Psoas muscle (tissue), 8 donors: ENCODE measurements around the gene LPGAT1. TPM values are rescaled to one million over a fixed set of nuclear protein-coding genes. Genes with fewer than 3 reads are reported as not detected.
"Not testable (repeated sequence)": the region's sequence is repeated elsewhere in the genome, so short reads cannot be mapped to it uniquely, and the experiment has no call there.

Experiments
- ATAC-seq, 4 donors: fragments of 200-7000 bp; cut with Tn5 transposase; one replicate each; pipeline ENCODE4 v1.9.1; 2020; ENCODE audit warnings: moderate library complexity in 3 of 4, mild to moderate bottlenecking in 2 of 4
- DNase-seq, 2 donors: peaks; one replicate each; pipeline ENCODE4 v3.0.0-alpha.2; 2020
- H3K27ac ChIP-seq: fragments of 200-600 bp; one replicate; pipeline ENCODE4 v1.8.0; 2022
- H3K27me3 ChIP-seq, 3 donors: fragments of 200-600 bp in 1 of 3; one replicate each; pipeline versions ENCODE4 v1.6.1 to v1.8.0; 2013 to 2022; ENCODE audit warnings: low read length in 2 of 3, mild to moderate bottlenecking in 2 of 3, moderate library complexity in 1 of 3; ENCODE audit not compliant: insufficient read depth in 3 of 3
- H3K36me3 ChIP-seq, 2 donors: fragments of 200-600 bp in 1 of 2; one replicate each; pipeline versions ENCODE4 v1.6.1 to v1.8.0; 2013 to 2022; ENCODE audit warnings: low read depth in 1 of 2, mild to moderate bottlenecking in 1 of 2, moderate library complexity in 1 of 2; ENCODE audit not compliant: insufficient read depth in 1 of 2
- H3K4me1 ChIP-seq: fragments of 200-600 bp; one replicate; pipeline ENCODE4 v1.8.0; 2022
- H3K4me3 ChIP-seq: fragments of 200-600 bp; one replicate; pipeline ENCODE4 v1.8.0; 2022; ENCODE audit warnings: mild to moderate bottlenecking
- H3K9me3 ChIP-seq: fragments of 200-600 bp; one replicate; pipeline ENCODE4 v1.8.0; 2022
- CTCF ChIP-seq: fragments of 200-600 bp; IDR thresholded peaks from one replicate; pipeline ENCODE4 v1.8.0; 2022; ENCODE audit warnings: antibody characterized with exemption
- WGBS, 3 donors: extraction: QIAGEN DNeasy Blood & Tissue Kit; methylation state at CpG; one replicate each; pipeline versions ENCODE4 v1.1.6 to v1.1.7; 2013; 5-methylcytosine and 5-hydroxymethylcytosine counted together
- intact Hi-C, 2 donors: fragments of 100-400 bp; cut with DNase I; formaldehyde crosslinking; loops; one replicate each; pipeline versions ENCODE4 v1.11.0 to v1.14.2; 2022
- polyA plus RNA-seq, 3 donors: library from polyadenylated mRNA; stranded (reverse); fragments of 200-250 nt; gene quantifications; one replicate each; pipeline ENCODE4 v1.2.3, GENCODE V29; 2013
- total RNA-seq, 4 donors: library from RNA; stranded (reverse); fragmentation: NEBNext Ultra II Directional in 2 of 4; extraction: Animal tissue kit (Norgen Biotek cat#: 25700) in 2 of 4; gene quantifications; one replicate each; pipeline versions ENCODE4 v1.2.1 to v1.2.4, GENCODE V29; 2021 to 2023
- donor health status: healthy with polysubstance abuse.
- donor health status: DM: no; HTN: no; CAD: no; lungs with moderate emphysema.
- donor health status: Bipolar disorder and iron deficiency.
- donor health status: healthy.
- donor health status: DM: yes; HTN: yes; CAD: no.
- donor health status: DM: no; HTN: no; CAD: no.
- donor health status: DM: no; HTN: no; CAD: no.
- donor health status: DM: yes; HTN: yes; CAD: no.

Gene LPGAT1
- total and polyA plus RNA-seq, 7 donors: 6.2 to 26.2 (median 19.3) TPM

GRCh38 chr1:211726467-211726995, 104.0 kb downstream of the LPGAT1 start:
- H3K4me1 ChIP-seq: no peaks in the 10 kb centered on the region
- intact Hi-C loops: no loop called here
- WGBS, 3 donors: 37 to 42% (median 37%) methylated on average over 4 of the region's 4 CpGs
- TF ChIP-seq CTCF: no peak
- no peak overlapping the region for H3K27ac ChIP-seq
- H3K9me3 ChIP-seq: no peaks in the 10 kb centered on the region
- no peak for DNase-seq
- no peaks in the 10 kb centered on the region for H3K27me3 ChIP-seq
- H3K36me3 ChIP-seq: no peaks in the 10 kb centered on the region
- ATAC-seq: no peak
- H3K4me3 ChIP-seq: no peak overlapping the region

GRCh38 chr1:211724687-211725196, 105.8 kb downstream of the LPGAT1 start:
- TF ChIP-seq CTCF: no peak
- no peaks in the 10 kb centered on the region for H3K9me3 ChIP-seq
- H3K36me3 ChIP-seq: no peaks in the 10 kb centered on the region
- WGBS, 3 donors: 19 to 30% (median 26%) methylated on average over 11 of the region's 11 CpGs
- DNase-seq: no peak
- no peaks in the 10 kb centered on the region for H3K27me3 ChIP-seq
- no peaks in the 10 kb centered on the region for H3K4me1 ChIP-seq
- no peak overlapping the region for H3K4me3 ChIP-seq
- no peak for ATAC-seq
- no peak overlapping the region for H3K27ac ChIP-seq
- intact Hi-C loops: no loop called here

- no peak overlapping the region for H3K27ac ChIP-seq
- intact Hi-C loops: no loop called here
- H3K36me3 ChIP-seq: no peaks in the 10 kb centered on the region
- ATAC-seq (no peak), DNase-seq (no peak)
- no peak overlapping the region for H3K4me3 ChIP-seq
- WGBS, 3 donors: 89 to 90% (median 89%) methylated on average over 5 of the region's 5 CpGs
- no peaks in the 10 kb centered on the region for H3K4me1 ChIP-seq
- no peaks in the 10 kb centered on the region for H3K27me3 ChIP-seq
- TF ChIP-seq CTCF: no peak
- no peaks in the 10 kb centered on the region for H3K9me3 ChIP-seq
These were observed 107.3 kb downstream of the LPGAT1 start for GRCh38 chr1:211723273-211723672.

- Histone ChIP-seq H3K4me1 (no peaks in the 10 kb centered on the region), H3K27me3 (no peaks in the 10 kb centered on the region), H3K4me3 (no peak overlapping the region), H3K36me3 (no peaks in the 10 kb centered on the region), H3K27ac (no peak overlapping the region), H3K9me3 (no peaks in the 10 kb centered on the region)
- no peak for DNase-seq
- WGBS, 3 donors: 93 to 96% (median 95%) methylated on average over 6 of the region's 6 CpGs
- no peak for ATAC-seq
- TF ChIP-seq CTCF: no peak
- intact Hi-C loops: no loop called here
These were observed 108.0 kb downstream of the LPGAT1 start for GRCh38 chr1:211722277-211723175.

GRCh38 chr1:211716555-211716954, 114.0 kb downstream of the LPGAT1 start:
- 77 to 85% (median 84%) methylated on average over 4 of the region's 4 CpGs for WGBS, 3 donors
- H3K36me3 ChIP-seq, H3K4me3 ChIP-seq, ATAC-seq, DNase-seq, H3K27me3 ChIP-seq, H3K4me1 ChIP-seq, intact Hi-C loops, H3K9me3 ChIP-seq, H3K27ac ChIP-seq: not testable (repeated sequence)
